H9 (cell line): Measurements from ENCODE around the gene AATK. TPM values are rescaled to one million over a fixed set of nuclear protein-coding genes. Genes with fewer than 3 reads are reported as not detected.

ENCODE experiments used
- DNase-seq: peaks from one replicate; pipeline ENCODE4 v3.0.0-alpha.2; 2017
- H2AFZ ChIP-seq: one replicate; pipeline ENCODE4 v1.6.1; 2013; ENCODE audit warnings: mild to moderate bottlenecking, low read length, control low read depth, moderate library complexity
- H2AK5ac ChIP-seq: 2 replicates; pipeline ENCODE4 v1.6.1; 2013; ENCODE audit warnings: low read length, control low read depth, mixed read lengths; ENCODE audit not compliant: insufficient read length
- H2BK120ac ChIP-seq: one replicate; pipeline ENCODE4 v1.6.1; 2013; ENCODE audit warnings: low read depth, mild to moderate bottlenecking, low read length, control low read depth, inconsistent platforms; ENCODE audit not compliant: poor library complexity, severe bottlenecking
- H2BK12ac ChIP-seq: 2 replicates; pipeline ENCODE4 v1.6.1; 2013; ENCODE audit warnings: low read length, control low read depth, mixed read lengths, low read depth; ENCODE audit not compliant: insufficient read length
- H2BK15ac ChIP-seq: 2 replicates; pipeline ENCODE4 v1.6.1; 2013; ENCODE audit warnings: low read depth, low read length, control low read depth
- H2BK20ac ChIP-seq: one replicate; pipeline ENCODE4 v1.6.1; 2013; ENCODE audit warnings: low read depth, mild to moderate bottlenecking, low read length, control low read depth, inconsistent platforms; ENCODE audit not compliant: poor library complexity, severe bottlenecking
- H2BK5ac ChIP-seq: 2 replicates; pipeline ENCODE4 v1.6.1; 2013; ENCODE audit warnings: low read length, control low read depth, mixed read lengths; ENCODE audit not compliant: insufficient read length
- H3K14ac ChIP-seq: 2 replicates; pipeline ENCODE4 v1.6.1; 2013; ENCODE audit warnings: low read length, control low read depth; ENCODE audit not compliant: insufficient read depth
- H3K18ac ChIP-seq: 2 replicates; pipeline ENCODE4 v1.6.1; 2013; ENCODE audit warnings: low read depth, mild to moderate bottlenecking, mixed read lengths, low read length, control low read depth; ENCODE audit not compliant: insufficient read length
- H3K23ac ChIP-seq: 2 replicates; pipeline ENCODE4 v1.6.1; 2013; ENCODE audit warnings: low read length, control low read depth, mixed read lengths, low read depth; ENCODE audit not compliant: insufficient read length
- H3K23me2 ChIP-seq: 2 replicates; pipeline ENCODE4 v1.6.1; 2013; ENCODE audit warnings: low read depth, mild to moderate bottlenecking, mixed read lengths, low read length, control low read depth; ENCODE audit not compliant: insufficient read length, poor library complexity, severe bottlenecking
- H3K27ac ChIP-seq: 2 replicates; pipeline ENCODE4 v1.5.1; 2013; ENCODE audit warnings: low read length, control low read depth, mixed read lengths, low read depth; ENCODE audit not compliant: insufficient read length
- H3K27me3 ChIP-seq: 2 replicates; pipeline ENCODE4 v1.6.1; 2013; ENCODE audit warnings: low read length, control low read depth, inconsistent platforms; ENCODE audit not compliant: insufficient read depth
- H3K4ac ChIP-seq: 2 replicates; pipeline ENCODE4 v1.6.1; 2013; ENCODE audit warnings: low read depth, mild to moderate bottlenecking, control low read depth, inconsistent platforms, low read length, moderate library complexity
- H3K4me1 ChIP-seq: 2 replicates; pipeline ENCODE4 v1.6.1; 2013; ENCODE audit warnings: low read length, control low read depth, inconsistent platforms; ENCODE audit not compliant: insufficient read depth
- H3K4me2 ChIP-seq: 2 replicates; pipeline ENCODE4 v1.6.1; 2013; ENCODE audit warnings: low read length, control low read depth, mixed read lengths; ENCODE audit not compliant: insufficient read length, insufficient read depth
- H3K56ac ChIP-seq: 2 replicates; pipeline ENCODE4 v1.6.1; 2013; ENCODE audit warnings: low read depth, mild to moderate bottlenecking, mixed read lengths, low read length, control low read depth; ENCODE audit not compliant: insufficient read length
- H3K79me1 ChIP-seq: 2 replicates; pipeline ENCODE4 v1.6.1; 2013; ENCODE audit warnings: low read depth, mild to moderate bottlenecking, moderate library complexity, low read length, control low read depth, inconsistent platforms; ENCODE audit not compliant: insufficient read depth, poor library complexity, severe bottlenecking
- H3K79me2 ChIP-seq: 2 replicates; pipeline ENCODE4 v1.6.1; 2013; ENCODE audit warnings: low read length, control low read depth, inconsistent platforms; ENCODE audit not compliant: insufficient read depth
- H3K9ac ChIP-seq: 2 replicates; pipeline ENCODE4 v1.6.1; 2013; ENCODE audit warnings: low read length, control low read depth, mixed read lengths; ENCODE audit not compliant: insufficient read length; ENCODE audit errors: extremely low read depth
- H3K9me3 ChIP-seq: one replicate; pipeline ENCODE4 v1.6.1; 2013; ENCODE audit warnings: low read depth, low read length, inconsistent platforms; ENCODE audit not compliant: control insufficient read depth
- H3T11ph ChIP-seq: one replicate; pipeline ENCODE4 v1.6.1; 2013; ENCODE audit warnings: mild to moderate bottlenecking, low read length, control low read depth, inconsistent platforms
- H4K20me1 ChIP-seq: one replicate; pipeline ENCODE4 v1.6.1; 2013; ENCODE audit not compliant: control insufficient read depth, insufficient read length, insufficient read depth
- H4K5ac ChIP-seq: 2 replicates; pipeline ENCODE4 v1.6.1; 2013; ENCODE audit warnings: low read depth, mild to moderate bottlenecking, mixed read lengths, low read length, control low read depth; ENCODE audit not compliant: insufficient read length
- H4K8ac ChIP-seq: replicated peaks from 2 replicates; pipeline ENCODE4 v1.6.1; 2013; ENCODE audit warnings: low read length, control low read depth, mixed read lengths, low read depth; ENCODE audit not compliant: insufficient read length
- H4K91ac ChIP-seq: 2 replicates; pipeline ENCODE4 v1.6.1; 2013; ENCODE audit warnings: low read depth, mild to moderate bottlenecking, moderate library complexity, mixed read lengths, low read length, control low read depth; ENCODE audit not compliant: insufficient read length
- H3K27ac Mint-ChIP-seq, 3 experiments: 2 replicates in 2 of 3; 3 replicates in 1 of 3; pipeline ENCODE4 v1.8.0; 2020 to 2021; ENCODE audit warnings: mixed read lengths in 3 of 3, mild to moderate bottlenecking in 1 of 3, moderate library complexity in 1 of 3
- H3K27me3 Mint-ChIP-seq: 2 replicates; pipeline ENCODE4 v1.8.0; 2021; ENCODE audit warnings: low read depth, mild to moderate bottlenecking, moderate library complexity, mixed read lengths
- H3K36me3 Mint-ChIP-seq, 3 experiments: 2 replicates in 2 of 3; 3 replicates in 1 of 3; pipeline ENCODE4 v1.8.0; 2020 to 2021; ENCODE audit warnings: low read depth in 3 of 3, mixed read lengths in 3 of 3; ENCODE audit not compliant: insufficient read depth in 1 of 3
- H3K4me1 Mint-ChIP-seq, 2 experiments: 2 replicates each; pipeline ENCODE4 v1.8.0; 2020; ENCODE audit warnings: mixed read lengths in 2 of 2
- H3K4me3 Mint-ChIP-seq, 2 experiments: 2 replicates in 1 of 2; 3 replicates in 1 of 2; pipeline ENCODE4 v1.8.0; 2020 to 2021; ENCODE audit warnings: mild to moderate bottlenecking in 2 of 2, mixed read lengths in 2 of 2, moderate library complexity in 1 of 2
- H3K9me3 Mint-ChIP-seq, 2 experiments: 2 replicates in 1 of 2; 3 replicates in 1 of 2; pipeline ENCODE4 v1.8.0; 2020; ENCODE audit warnings: mild to moderate bottlenecking in 2 of 2, mixed read lengths in 2 of 2, moderate library complexity in 1 of 2
- CTCF ChIP-seq: fragments of 200-600 bp; sonication (generic); conservative IDR thresholded peaks from 3 replicates; pipeline ENCODE4 v1.8.0; 2021; ENCODE audit warnings: antibody characterized with exemption, mild to moderate bottlenecking
- WGBS: extraction: QIAGEN DNeasy Blood & Tissue Kit; methylation state at CpG from one replicate; pipeline ENCODE4 v1.1.7; 2013; ENCODE audit warnings: missing lambda C conversion rate, low lambda C conversion rate, mixed read lengths; ENCODE audit not compliant: insufficient read length; ENCODE audit errors: extremely low coverage; 5-methylcytosine and 5-hydroxymethylcytosine counted together
- total RNA-seq: library from RNA; stranded (reverse); gene quantifications from 2 replicates; pipeline ENCODE4 v1.2.1, GENCODE V29; 2021

The AATK gene
- total RNA-seq, 1 experiment from 2014 or later = 2.4 TPM

GRCh38 chr17:81165246-81166032 is 582 bp downstream of the AATK start, which contains the start of gene PVALEF:
Gene PVALEF, plus strand, starts transcription at chr17:81165507. Its CDS starts 15,720 bp downstream, at chr17:81181227.
- H3K9me3 Mint-ChIP-seq = no peaks in the 10 kb centered on the region
- H2BK15ac ChIP-seq = no peak within 1 kb of the TSS
- no peak within 1 kb of the TSS for H2AFZ ChIP-seq
- H2BK20ac ChIP-seq = no peak within 1 kb of the TSS
- no peak within 1 kb of the TSS for H2BK12ac ChIP-seq
- H3K56ac ChIP-seq = no peak within 1 kb of the TSS
- H3K4me2 ChIP-seq = no peak within 1 kb of the TSS
- H3K23ac ChIP-seq = no peak within 1 kb of the TSS
- H3K14ac ChIP-seq = peak within 1 kb of the TSS; percentile 26
- H3K27ac ChIP-seq = no peak within 1 kb of the TSS
- peaks cover 4% of the 10 kb centered on the region for H4K20me1 ChIP-seq
- H3K4me3 Mint-ChIP-seq = peak within 1 kb of the TSS; percentile 57 to 73
- no peak within 1 kb of the TSS for H3T11ph ChIP-seq
- no peak within 1 kb of the TSS for H3K27ac Mint-ChIP-seq
- H4K8ac ChIP-seq = no peak within 1 kb of the TSS
- H4K91ac ChIP-seq = no peak within 1 kb of the TSS
- no peak within 1 kb of the TSS for H4K5ac ChIP-seq
- no peak within 1 kb of the TSS for H2AK5ac ChIP-seq
- no peak within 1 kb of the TSS for H2BK120ac ChIP-seq
- no peaks in the 10 kb centered on the region for H3K79me1 ChIP-seq
- H3K36me3 Mint-ChIP-seq = no peaks in the 10 kb centered on the region
- no peaks in the 10 kb centered on the region for H3K4me1 ChIP-seq
- no peaks in the 10 kb centered on the region for H3K79me2 ChIP-seq
- no peak within 1 kb of the TSS for H2BK5ac ChIP-seq
- no peaks in the 10 kb centered on the region for H3K27me3 ChIP-seq
- H3K18ac ChIP-seq = no peak within 1 kb of the TSS
- H3K4me1 Mint-ChIP-seq = no peaks in the 10 kb centered on the region
- H3K27me3 Mint-ChIP-seq = peaks cover 14% of the 10 kb centered on the region
- peaks cover 3% of the 10 kb centered on the region for H3K23me2 ChIP-seq
- peak; percentile 63 for DNase-seq
- H3K9ac ChIP-seq = no peak within 1 kb of the TSS
- H3K9me3 ChIP-seq = no peaks in the 10 kb centered on the region
- TF ChIP-seq CTCF = no peak
- no peak within 1 kb of the TSS for H3K4ac ChIP-seq
- WGBS = no CpG with 5 or more reads among the region's 46 CpGs
